Measurements from ENCODE around the gene STARD3NL. TPM values are rescaled to one million over a fixed set of nuclear protein-coding genes. Genes with fewer than 3 reads are reported as not detected.
"Not testable (repeated sequence)": the region's sequence is repeated elsewhere in the genome, so short reads cannot be mapped to it uniquely, and the experiment has no call there.

STARD3NL gene
- total RNA-seq, 2 donors from 2014 or later: 48.6 to 58.3 TPM

GRCh38 chr7:38235606-38236005 is 57.6 kb downstream of the STARD3NL start:
- Mint-ChIP-seq H3K4me3 (no peak overlapping the region), H3K4me1 (no peaks in the 10 kb centered on the region), H3K9me3 (no peaks in the 10 kb centered on the region), H3K36me3 (ENCODE audit: low read depth) (peaks cover 8% of the 10 kb centered on the region), H3K27ac (no peak overlapping the region), H3K27me3 (ENCODE audit: insufficient read depth) (peaks cover 1% of the 10 kb centered on the region)
- no peak overlapping the region for H3K27ac ChIP-seq (ENCODE audit: low read depth, low read length)
- no peaks in the 10 kb centered on the region for H3K36me3 ChIP-seq (ENCODE audit: control insufficient read depth, insufficient read depth, low read length)
- no peak overlapping the region for H3K4me3 ChIP-seq (ENCODE audit: low read length)
- no peaks in the 10 kb centered on the region for H3K9me3 ChIP-seq (ENCODE audit: control insufficient read depth, low read length)
- H3K9ac ChIP-seq (ENCODE audit: extremely low read depth, low read length, poor library complexity, severe bottlenecking): no peak overlapping the region
- 88 to 89% methylated on average over 1 to 4 of the region's 4 CpGs for WGBS, 2 experiments (ENCODE audit: insufficient coverage in 1 of 2, insufficient read length in 1 of 2)
- no peak for DNase-seq
- no peak for TF ChIP-seq CTCF (conservative IDR thresholded peaks at IDR 0.05)
- H3K4me1 ChIP-seq (ENCODE audit: control insufficient read depth, insufficient read depth, low read length): no peaks in the 10 kb centered on the region
- no peaks in the 10 kb centered on the region for H3K27me3 ChIP-seq (ENCODE audit: control insufficient read depth, insufficient read depth, low read length, poor library complexity, severe bottlenecking)

- H3K4me3 Mint-ChIP-seq; H3K4me1 ChIP-seq (ENCODE audit: control insufficient read depth, insufficient read depth, low read length); H3K27me3 ChIP-seq (ENCODE audit: control insufficient read depth, insufficient read depth, low read length, poor library complexity, severe bottlenecking); H3K9me3 ChIP-seq (ENCODE audit: control insufficient read depth, low read length); H3K27ac Mint-ChIP-seq; H3K27ac ChIP-seq (ENCODE audit: low read depth, low read length); H3K9me3 Mint-ChIP-seq; DNase-seq; H3K4me1 Mint-ChIP-seq; H3K4me3 ChIP-seq (ENCODE audit: low read length); H3K9ac ChIP-seq (ENCODE audit: extremely low read depth, low read length, poor library complexity, severe bottlenecking); H3K27me3 Mint-ChIP-seq (ENCODE audit: insufficient read depth); H3K36me3 Mint-ChIP-seq (ENCODE audit: low read depth); H3K36me3 ChIP-seq (ENCODE audit: control insufficient read depth, insufficient read depth, low read length): not testable (repeated sequence)
- WGBS, 2 experiments (ENCODE audit: insufficient coverage in 1 of 2, insufficient read length in 1 of 2): 92 to 95% methylated on average over 7 to 10 of the region's 10 CpGs
These were observed 61.1 kb downstream of the STARD3NL start for GRCh38 chr7:38239129-38239528.

- Mint-ChIP-seq H3K4me3 (no peak overlapping the region), H3K9me3 (no peaks in the 10 kb centered on the region), H3K27ac (no peak overlapping the region), H3K36me3 (ENCODE audit: low read depth) (no peaks in the 10 kb centered on the region), H3K4me1 (no peaks in the 10 kb centered on the region), H3K27me3 (ENCODE audit: insufficient read depth) (no peaks in the 10 kb centered on the region)
- no peaks in the 10 kb centered on the region for H3K36me3 ChIP-seq (ENCODE audit: control insufficient read depth, insufficient read depth, low read length)
- H3K9me3 ChIP-seq (ENCODE audit: control insufficient read depth, low read length): no peaks in the 10 kb centered on the region
- H3K9ac ChIP-seq (ENCODE audit: extremely low read depth, low read length, poor library complexity, severe bottlenecking): no peak overlapping the region
- H3K4me1 ChIP-seq (ENCODE audit: control insufficient read depth, insufficient read depth, low read length): no peaks in the 10 kb centered on the region
- 83 to 90% methylated on average over 1 to 3 of the region's 3 CpGs for WGBS, 2 experiments (ENCODE audit: insufficient coverage in 1 of 2, insufficient read length in 1 of 2)
- no peak for DNase-seq
- TF ChIP-seq CTCF (conservative IDR thresholded peaks at IDR 0.05): no peak
- H3K27ac ChIP-seq (ENCODE audit: low read depth, low read length): no peak overlapping the region
- no peaks in the 10 kb centered on the region for H3K27me3 ChIP-seq (ENCODE audit: control insufficient read depth, insufficient read depth, low read length, poor library complexity, severe bottlenecking)
- no peak overlapping the region for H3K4me3 ChIP-seq (ENCODE audit: low read length)
These were observed 63.0 kb downstream of the STARD3NL start for GRCh38 chr7:38241071-38241470.

GRCh38 chr7:38242814-38243213 is 64.8 kb downstream of the STARD3NL start:
- WGBS, 2 experiments (ENCODE audit: insufficient coverage in 1 of 2, insufficient read length in 1 of 2): 91 to 93% methylated on average over 6 of the region's 6 CpGs

GRCh38 chr7:38243345-38243744 is 65.3 kb downstream of the STARD3NL start:
- DNase-seq; H3K4me3 ChIP-seq (ENCODE audit: low read length); H3K4me1 ChIP-seq (ENCODE audit: control insufficient read depth, insufficient read depth, low read length); H3K36me3 Mint-ChIP-seq (ENCODE audit: low read depth); H3K27ac ChIP-seq (ENCODE audit: low read depth, low read length); H3K27ac Mint-ChIP-seq; H3K9ac ChIP-seq (ENCODE audit: extremely low read depth, low read length, poor library complexity, severe bottlenecking); H3K4me3 Mint-ChIP-seq; H3K4me1 Mint-ChIP-seq; H3K36me3 ChIP-seq (ENCODE audit: control insufficient read depth, insufficient read depth, low read length); H3K9me3 ChIP-seq (ENCODE audit: control insufficient read depth, low read length); H3K27me3 Mint-ChIP-seq (ENCODE audit: insufficient read depth); H3K27me3 ChIP-seq (ENCODE audit: control insufficient read depth, insufficient read depth, low read length, poor library complexity, severe bottlenecking); H3K9me3 Mint-ChIP-seq: not testable (repeated sequence)
- 94 to 97% methylated on average over 5 of the region's 5 CpGs for WGBS, 2 experiments (ENCODE audit: insufficient coverage in 1 of 2, insufficient read length in 1 of 2)

More at GRCh38 chr7:38242814-38243213, 64.8 kb downstream of the STARD3NL start:
- Mint-ChIP-seq H3K4me1 (no peaks in the 10 kb centered on the region), H3K27ac (no peak overlapping the region), H3K27me3 (ENCODE audit: insufficient read depth) (no peaks in the 10 kb centered on the region), H3K4me3 (no peak overlapping the region), H3K9me3 (no peaks in the 10 kb centered on the region), H3K36me3 (ENCODE audit: low read depth) (no peaks in the 10 kb centered on the region)
- no peak for DNase-seq
- Histone ChIP-seq H3K36me3 (ENCODE audit: control insufficient read depth, insufficient read depth, low read length) (no peaks in the 10 kb centered on the region), H3K4me1 (ENCODE audit: control insufficient read depth, insufficient read depth, low read length) (no peaks in the 10 kb centered on the region), H3K4me3 (ENCODE audit: low read length) (no peak overlapping the region), H3K9ac (ENCODE audit: extremely low read depth, low read length, poor library complexity, severe bottlenecking) (no peak overlapping the region), H3K9me3 (ENCODE audit: control insufficient read depth, low read length) (no peaks in the 10 kb centered on the region), H3K27me3 (ENCODE audit: control insufficient read depth, insufficient read depth, low read length, poor library complexity, severe bottlenecking) (no peaks in the 10 kb centered on the region), H3K27ac (ENCODE audit: low read depth, low read length) (no peak overlapping the region)
- TF ChIP-seq CTCF (conservative IDR thresholded peaks at IDR 0.05): no peak
